TTC549 (cell line): ENCODE results near the gene DNAH1.

ENCODE experiments used
- FAIRE-seq: peaks from 2 replicates; lab custom pipeline; 2012; peaks lifted over from hg19 to GRCh38; lab: Jason Lieb, UNC

The DNAH1 gene

DNA sequence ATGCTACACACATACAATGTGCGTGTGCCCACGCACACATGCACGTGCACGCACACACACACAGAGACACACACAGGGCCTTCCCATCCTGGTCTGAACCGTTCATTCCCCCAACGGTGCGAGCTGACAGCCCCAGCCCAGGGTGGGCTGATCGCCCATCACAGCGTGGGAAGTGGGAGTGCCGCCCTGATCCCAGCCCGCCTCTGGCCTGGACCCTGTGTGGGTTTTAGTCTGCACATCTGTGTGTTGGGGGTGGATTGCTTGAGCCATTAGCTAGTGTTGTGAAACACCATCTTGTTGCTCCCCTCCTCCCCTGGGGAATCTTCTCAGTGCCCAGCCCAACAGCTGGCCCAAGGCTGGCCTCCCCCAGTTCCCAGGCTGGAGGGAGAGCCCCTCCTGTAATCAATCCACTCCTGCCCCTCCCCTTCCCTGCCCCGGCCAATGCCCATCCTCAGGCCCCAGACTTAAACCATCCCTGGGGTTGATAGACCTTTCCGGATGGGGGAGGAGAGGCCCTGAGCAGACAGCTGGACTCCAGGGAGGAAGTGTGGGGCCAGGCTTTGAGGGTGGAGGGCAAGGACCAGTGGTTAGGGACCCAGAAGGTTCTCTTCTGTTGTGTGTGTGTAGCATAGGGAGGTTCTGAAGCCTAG lies 120.5 kb downstream of the DNAH1 start:
- no peak for FAIRE-seq

DNA sequence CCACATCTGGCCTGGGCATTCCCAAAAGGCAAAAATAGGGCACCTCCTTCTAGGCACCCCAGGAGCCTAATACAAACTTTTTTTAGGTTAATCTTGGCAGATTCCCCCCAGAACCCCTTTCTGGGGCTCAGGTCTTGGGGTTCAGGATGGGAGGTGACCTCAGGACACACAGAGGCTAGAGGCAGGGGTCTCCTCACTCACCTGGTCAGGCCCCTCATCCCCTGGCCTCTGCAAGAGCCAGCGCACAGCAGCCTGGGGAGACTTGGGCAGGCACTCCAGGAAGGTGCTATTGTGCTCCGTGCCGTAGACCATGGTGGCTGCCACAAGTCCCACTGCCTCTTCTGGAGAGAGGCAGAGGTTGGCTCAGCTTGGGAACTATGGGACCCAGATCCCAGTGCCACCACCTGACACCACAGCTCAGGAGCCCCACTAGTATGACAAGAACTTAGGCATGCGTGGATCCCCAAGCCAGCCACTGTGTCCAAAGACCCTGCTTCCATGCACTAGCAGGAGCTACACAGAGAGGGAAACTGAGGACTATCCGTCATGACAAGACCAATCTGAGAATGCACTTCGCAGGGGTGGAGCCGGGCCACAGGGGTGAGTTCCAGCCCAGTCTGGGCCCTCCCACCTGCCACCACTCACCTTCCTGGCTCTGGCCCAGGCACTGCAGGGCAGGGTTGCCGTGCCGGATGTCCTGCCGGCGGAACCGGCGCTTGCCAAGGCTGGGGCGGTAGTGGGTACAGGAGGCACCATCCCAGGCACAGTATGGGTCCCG lies 121.4 kb downstream of the DNAH1 start:
- FAIRE-seq, result no peak

DNA sequence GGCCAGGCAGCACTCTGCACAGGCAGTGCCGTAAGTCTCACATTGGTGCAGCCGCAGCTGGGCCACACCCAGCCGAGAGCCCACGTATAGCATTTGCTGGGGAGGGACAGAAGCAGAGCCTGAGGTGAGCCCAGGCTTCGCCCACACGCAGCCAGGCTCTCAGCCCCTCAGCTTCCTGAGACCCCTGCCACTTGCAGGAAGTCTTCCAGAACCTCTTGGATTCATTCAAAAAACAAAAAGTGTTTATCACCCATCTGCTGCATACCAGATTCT lies 121.9 kb downstream of the DNAH1 start:
- no peak for FAIRE-seq

- FAIRE-seq, result no peak
Measured at GRCh38 chr3:52438579-52439425, 122.7 kb downstream of the DNAH1 start.

GRCh38 chr3:52439426-52440248 lies 123.5 kb downstream of the DNAH1 start:
- FAIRE-seq, result no peak

GRCh38 chr3:52440249-52440551 lies 124.1 kb downstream of the DNAH1 start:
- no peak for FAIRE-seq

DNA sequence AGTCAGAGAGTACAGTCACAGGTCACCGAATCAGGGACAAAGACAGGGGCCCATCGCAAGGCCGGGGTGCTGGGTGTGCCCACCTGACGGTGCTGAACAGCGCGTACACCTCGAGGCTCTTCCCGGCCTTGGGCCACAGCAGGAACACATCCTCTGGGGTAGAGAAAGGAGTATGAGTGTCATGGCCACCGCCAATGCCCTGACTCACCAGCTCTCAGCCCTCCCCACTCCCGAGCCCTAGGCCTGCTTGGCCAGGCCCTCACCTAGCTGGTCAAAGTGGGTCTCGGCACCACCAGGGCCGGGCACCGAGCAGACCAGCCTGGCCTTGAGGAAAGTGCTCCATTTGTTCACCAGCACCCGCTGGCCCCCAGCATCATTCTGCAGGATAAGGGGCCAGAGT lies 124.6 kb downstream of the DNAH1 start:
- FAIRE-seq, result no peak

DNA sequence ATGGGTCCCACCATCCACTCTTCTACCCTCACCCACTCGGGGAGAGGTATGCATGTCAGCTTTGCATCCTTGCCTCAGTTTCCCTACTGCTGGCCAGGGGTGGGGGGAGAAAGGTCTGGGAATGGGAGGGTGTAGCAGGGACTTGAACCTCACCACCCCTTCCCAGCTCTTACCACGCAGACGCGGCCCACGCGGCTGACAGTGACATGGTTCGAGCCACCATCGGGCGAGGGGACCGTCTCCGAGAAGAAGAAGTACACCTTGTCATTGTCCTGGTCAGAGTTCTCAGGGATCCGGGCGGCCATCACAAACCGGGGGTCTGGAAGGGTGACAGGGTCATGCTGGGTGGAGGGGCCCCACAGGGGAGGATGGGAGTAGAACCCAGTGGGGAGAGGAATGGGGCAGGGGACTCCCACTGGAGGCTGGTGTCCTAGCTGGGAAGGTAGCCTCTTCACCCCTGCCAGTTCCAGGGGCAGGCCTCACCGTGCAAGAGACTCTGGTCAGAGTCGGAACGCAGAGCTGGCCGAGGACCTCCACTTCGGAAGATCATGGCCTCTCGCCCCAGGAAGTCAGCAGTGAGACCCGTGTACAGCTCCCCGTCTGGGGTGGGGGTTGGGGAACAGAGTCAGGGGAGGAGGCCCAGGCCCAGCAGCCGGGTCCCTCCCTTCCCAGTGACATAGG lies 125.1 kb downstream of the DNAH1 start:
- no peak for FAIRE-seq

DNA sequence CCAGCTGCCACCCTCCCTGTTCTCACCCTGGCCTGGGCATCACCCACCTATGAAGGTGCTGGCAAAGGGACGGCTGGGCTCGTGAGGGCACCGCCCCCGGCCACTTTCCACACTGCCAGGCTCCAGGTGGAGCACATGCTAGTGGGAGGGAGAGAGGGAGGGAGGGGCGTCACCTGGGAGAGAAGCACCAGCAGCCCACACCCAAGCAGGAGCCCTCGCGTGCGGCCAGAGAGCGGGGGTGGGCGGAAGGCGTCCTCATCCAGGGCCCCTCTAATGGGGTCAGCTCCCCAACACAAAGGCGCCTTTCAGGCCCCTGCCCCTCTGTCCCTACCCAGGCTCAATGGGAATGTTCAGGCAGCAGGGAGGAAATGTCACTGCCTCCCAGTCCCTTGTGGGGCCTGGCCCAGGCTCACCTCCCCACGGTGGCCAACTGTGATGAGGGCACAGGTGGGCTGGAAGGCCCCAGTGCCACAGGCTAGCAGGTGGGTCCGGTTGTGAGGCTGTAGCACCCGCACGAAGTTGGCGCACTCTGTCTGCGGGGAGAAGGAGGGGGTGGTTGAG lies 125.7 kb downstream of the DNAH1 start:
- no peak for FAIRE-seq

GRCh38 chr3:52442409-52443267 lies 126.5 kb downstream of the DNAH1 start:
- no peak for FAIRE-seq

DNA sequence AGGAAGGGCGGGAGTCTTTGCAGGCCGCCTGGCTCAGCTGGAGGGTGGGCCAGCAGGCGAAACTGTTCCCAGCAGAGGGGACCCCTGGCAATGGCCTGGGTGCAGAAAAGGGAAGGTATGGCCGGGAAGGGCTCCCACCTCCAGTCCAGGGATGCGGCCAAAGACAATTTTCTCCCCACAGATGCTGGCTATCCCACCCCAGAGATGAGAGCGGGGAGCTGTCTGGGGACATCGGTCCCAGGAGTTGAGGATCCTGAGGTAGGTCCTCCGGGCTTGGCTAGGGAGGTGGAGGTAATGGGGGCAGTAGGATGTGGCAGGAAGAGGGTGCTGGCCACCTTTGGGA lies 127.1 kb downstream of the DNAH1 start:
- FAIRE-seq, result no peak

DNA sequence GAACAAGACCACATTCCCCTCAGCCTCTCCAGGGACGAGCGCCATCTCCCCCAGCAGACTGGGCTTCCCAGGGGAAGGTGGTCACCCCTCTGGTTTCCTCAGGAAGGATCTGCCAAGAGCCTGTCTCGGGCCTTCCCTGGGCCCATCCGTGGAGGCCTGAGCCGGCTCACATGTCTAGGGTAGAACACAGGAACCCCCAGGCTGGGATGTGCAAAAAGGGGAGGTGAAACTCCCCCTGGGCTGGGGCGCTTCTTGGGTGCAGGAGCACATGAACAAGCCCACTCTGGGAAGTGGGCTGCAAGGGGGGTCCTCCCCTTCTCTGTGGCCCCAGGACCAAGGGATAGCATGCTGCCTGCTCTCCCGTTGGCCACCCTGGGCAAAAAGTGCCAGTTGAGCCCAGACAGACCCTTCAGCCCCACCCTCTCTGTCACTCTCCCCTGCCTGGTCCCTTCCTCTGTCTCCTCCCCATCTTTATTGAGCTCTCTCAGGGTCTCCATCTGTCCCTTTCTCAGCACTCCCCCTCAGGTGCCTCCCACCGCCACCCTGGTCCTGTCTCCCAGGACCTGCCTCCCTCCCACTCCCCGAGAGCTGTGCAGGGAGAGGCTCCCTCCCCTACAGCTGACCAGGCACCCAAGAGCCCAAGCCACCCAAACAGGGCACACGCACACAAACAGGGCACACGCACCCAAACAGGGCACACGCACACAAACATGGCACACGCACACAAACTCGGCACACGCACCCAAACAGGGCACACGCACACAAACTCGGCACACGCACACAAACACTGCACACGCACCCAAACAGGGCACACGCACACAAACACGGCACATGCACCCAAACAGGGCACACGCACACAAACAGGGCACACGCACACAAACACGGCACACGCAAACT lies 127.9 kb downstream of the DNAH1 start:
- no peak for FAIRE-seq

- FAIRE-seq, result no peak
Measured at GRCh38 chr3:52444860-52445793, 129.0 kb downstream of the DNAH1 start, which contains the start of gene SEMA3G. SEMA3G (minus strand) TSS chr3:52445103; CDS start chr3:52445027, 76 bp downstream.

GRCh38 chr3:52446042-52446441 lies 129.9 kb downstream of the DNAH1 start:
- FAIRE-seq, result no peak

- FAIRE-seq, result no peak
Measured at GRCh38 chr3:52446631-52447511, 130.8 kb downstream of the DNAH1 start.

GRCh38 chr3:52447512-52448355 lies 131.6 kb downstream of the DNAH1 start:
- no peak for FAIRE-seq
